ENCODE results near the gene DOCK2. TPM values are rescaled to one million over a fixed set of nuclear protein-coding genes. Genes with fewer than 3 reads are reported as not detected.

Gene DOCK2
- total RNA-seq: 7.8 TPM

DNA sequence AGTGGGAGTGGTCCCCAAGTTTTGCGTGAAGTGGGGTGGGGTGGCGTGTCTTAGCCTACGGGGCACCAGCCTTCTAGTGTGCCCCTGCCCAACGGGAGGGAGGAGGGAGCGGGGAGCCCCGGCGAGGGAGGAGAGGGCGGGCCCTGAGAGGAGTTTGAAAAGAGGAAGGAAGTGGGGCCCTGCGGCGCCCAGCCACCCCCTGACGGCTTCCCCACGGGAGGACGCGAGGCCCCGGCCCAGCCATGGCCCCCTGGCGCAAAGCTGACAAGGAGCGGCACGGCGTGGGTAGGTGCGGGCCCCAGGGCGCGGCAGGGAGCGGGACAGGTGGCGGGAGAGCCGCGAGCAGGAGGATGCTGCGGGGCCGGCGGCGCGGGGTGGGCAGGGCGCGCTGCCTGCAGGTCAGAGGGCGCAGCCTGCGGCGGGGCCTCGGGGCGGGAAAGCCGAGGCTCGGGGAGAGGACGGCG is at the start of gene DOCK2:
DOCK2 (plus strand) TSS at position 191 of the 464 bp plus-strand sequence; CDS start at position 243, 52 bp downstream.

GRCh38 chr5:169980418-169981053 is 343.5 kb downstream of the DOCK2 start, which contains the start of gene INSYN2B:
Gene INSYN2B, minus strand, starts transcription at chr5:169980495. Its CDS starts 96,597 bp downstream, at chr5:169883898.

GRCh38 chr5:170105642-170106611 is 468.9 kb downstream of the DOCK2 start, which contains the start of gene FOXI1:
Gene FOXI1, plus strand, starts transcription at chr5:170105897. Its CDS starts 61 bp downstream, at chr5:170105958.

Other genes with a start within 250 kb of the DOCK2 start
- 30.1 TPM for gene SPDL1, start 53.5 kb upstream of the DOCK2 start, total RNA-seq

All from camera-type eye (tissue), 1 donor.